Choroid plexus epithelial cell (primary cell): ENCODE measurements around the gene UVSSA.

Experiments used
- DNase-seq: peaks from one replicate; pipeline ENCODE4 v3.0.0-alpha.2; 2010; ENCODE audit warnings: low read depth
- H3K4me3 ChIP-seq: 2 replicates; pipeline ENCODE4 v1.5.1; 2011; ENCODE audit warnings: low read depth, mild to moderate bottlenecking, control low read depth, low read length, moderate library complexity
- TF ChIP-seq, protein P1 (sequence below): conservative IDR thresholded peaks from 2 replicates; pipeline ENCODE4 v1.5.1; 2011; ENCODE audit warnings: low read depth, mild to moderate bottlenecking, control low read depth, inconsistent platforms, low read length, moderate library complexity

Gene UVSSA

GRCh38 chr4:1410491-1411325 is 63.7 kb downstream of the UVSSA start:
- TF ChIP-seq, protein P1, sequence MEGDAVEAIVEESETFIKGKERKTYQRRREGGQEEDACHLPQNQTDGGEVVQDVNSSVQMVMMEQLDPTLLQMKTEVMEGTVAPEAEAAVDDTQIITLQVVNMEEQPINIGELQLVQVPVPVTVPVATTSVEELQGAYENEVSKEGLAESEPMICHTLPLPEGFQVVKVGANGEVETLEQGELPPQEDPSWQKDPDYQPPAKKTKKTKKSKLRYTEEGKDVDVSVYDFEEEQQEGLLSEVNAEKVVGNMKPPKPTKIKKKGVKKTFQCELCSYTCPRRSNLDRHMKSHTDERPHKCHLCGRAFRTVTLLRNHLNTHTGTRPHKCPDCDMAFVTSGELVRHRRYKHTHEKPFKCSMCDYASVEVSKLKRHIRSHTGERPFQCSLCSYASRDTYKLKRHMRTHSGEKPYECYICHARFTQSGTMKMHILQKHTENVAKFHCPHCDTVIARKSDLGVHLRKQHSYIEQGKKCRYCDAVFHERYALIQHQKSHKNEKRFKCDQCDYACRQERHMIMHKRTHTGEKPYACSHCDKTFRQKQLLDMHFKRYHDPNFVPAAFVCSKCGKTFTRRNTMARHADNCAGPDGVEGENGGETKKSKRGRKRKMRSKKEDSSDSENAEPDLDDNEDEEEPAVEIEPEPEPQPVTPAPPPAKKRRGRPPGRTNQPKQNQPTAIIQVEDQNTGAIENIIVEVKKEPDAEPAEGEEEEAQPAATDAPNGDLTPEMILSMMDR: no peak
- peak; percentile 54 for DNase-seq
- H3K4me3 ChIP-seq: no peak overlapping the region

GRCh38 chr4:1411436-1412375 is 64.7 kb downstream of the UVSSA start:
- TF ChIP-seq, protein P1: no peak
- DNase-seq: no peak

DNA sequence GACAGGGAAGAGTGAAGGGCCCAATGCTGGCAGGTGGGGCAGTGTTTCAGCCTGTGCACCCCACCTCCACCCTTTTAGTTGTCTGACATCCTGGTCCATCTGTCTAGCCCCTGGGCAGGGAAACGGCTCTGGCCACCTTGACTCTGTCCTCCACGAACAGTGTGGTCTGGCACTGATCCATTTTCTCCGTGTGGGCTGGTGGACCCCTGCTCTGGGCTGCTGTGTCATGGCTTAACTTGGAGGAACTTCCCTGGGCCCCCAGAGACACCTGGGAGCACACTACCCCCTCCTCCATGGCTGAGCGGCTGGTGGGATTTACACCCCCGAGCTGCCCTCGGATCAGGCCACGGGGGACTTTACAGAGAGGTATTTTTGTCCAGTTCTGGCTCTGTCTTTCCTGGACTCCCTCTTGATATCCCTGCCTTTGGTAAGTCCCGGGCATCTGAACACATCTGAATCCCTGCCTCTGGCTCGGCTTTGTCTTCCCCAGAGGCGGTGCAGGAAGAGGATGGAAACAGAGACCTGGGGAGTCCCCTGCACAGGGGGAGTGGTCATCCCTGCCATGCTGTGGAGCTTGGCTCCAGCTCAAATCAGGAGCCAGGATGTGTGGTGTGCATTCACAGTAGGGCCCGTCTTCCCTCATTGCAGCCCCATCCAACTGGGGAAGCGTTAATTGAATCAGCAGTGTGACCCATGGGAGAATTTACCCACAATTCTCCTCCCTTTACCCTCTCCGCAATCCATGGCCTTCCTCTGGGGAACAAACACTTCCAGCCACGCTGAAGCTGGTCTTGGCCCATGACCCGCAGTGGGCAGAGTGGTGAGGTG is 65.6 kb downstream of the UVSSA start:
- no peak overlapping the region for H3K4me3 ChIP-seq
- no peak for DNase-seq
- TF ChIP-seq, protein P1: no peak

More at GRCh38 chr4:1411436-1412375, 64.7 kb downstream of the UVSSA start:
- no peak overlapping the region for H3K4me3 ChIP-seq

DNA sequence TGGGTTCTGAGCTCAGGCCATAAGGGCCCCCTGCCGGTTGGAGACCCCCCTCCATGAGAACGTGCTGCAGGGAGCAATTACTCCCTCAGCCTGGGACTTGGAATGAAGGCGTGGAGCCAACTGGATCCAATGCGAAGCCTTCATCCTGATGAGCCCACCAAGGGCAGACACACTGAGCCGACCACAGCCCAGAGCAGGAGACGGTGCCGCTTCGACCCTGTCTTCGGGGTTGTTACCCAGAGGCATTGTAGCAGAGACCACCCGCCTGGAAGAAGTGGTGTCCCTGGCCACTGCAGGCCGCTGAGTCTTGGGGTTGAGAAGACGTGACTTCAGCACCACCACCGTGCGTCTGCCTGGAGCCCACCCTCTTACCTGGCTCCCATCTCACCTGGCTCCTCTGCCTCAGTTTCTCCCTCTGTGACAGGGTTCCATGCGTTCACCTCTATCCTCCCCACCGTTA is 66.2 kb downstream of the UVSSA start:
- H3K4me3 ChIP-seq: no peak overlapping the region
- TF ChIP-seq, protein P1: no peak
- DNase-seq: no peak

- TF ChIP-seq, protein P1: no peak
- no peak for DNase-seq
- H3K4me3 ChIP-seq: no peak overlapping the region
These were observed 66.9 kb downstream of the UVSSA start for GRCh38 chr4:1413687-1414479.
